Esophagus (tissue), 2 donors: ENCODE results near the gene ZGPAT. TPM values are rescaled to one million over a fixed set of nuclear protein-coding genes. Genes with fewer than 3 reads are reported as not detected.

ENCODE experiments used
- H3K27ac ChIP-seq, 2 donors: one replicate each; pipeline ENCODE4 v1.5.1; 2013; ENCODE audit warnings: low read depth in 2 of 2, mild to moderate bottlenecking in 2 of 2, inconsistent platforms in 1 of 2, low read length in 1 of 2, moderate library complexity in 1 of 2
- H3K27me3 ChIP-seq, 2 donors: one replicate each; pipeline ENCODE4 v1.6.1; 2013; ENCODE audit warnings: low read length in 2 of 2, control low read depth in 1 of 2, mild to moderate bottlenecking in 1 of 2; ENCODE audit not compliant: insufficient read depth in 2 of 2, control insufficient read depth in 1 of 2
- H3K36me3 ChIP-seq, 2 donors: one replicate each; pipeline ENCODE4 v1.6.1; 2013; ENCODE audit warnings: low read length in 1 of 2; ENCODE audit not compliant: control insufficient read depth in 2 of 2, insufficient read depth in 2 of 2
- H3K4me1 ChIP-seq, 2 donors: one replicate each; pipeline ENCODE4 v1.6.1; 2013; ENCODE audit warnings: low read length in 1 of 2; ENCODE audit not compliant: control insufficient read depth in 2 of 2, insufficient read depth in 2 of 2
- H3K4me3 ChIP-seq, 2 donors: one replicate each; pipeline ENCODE4 v1.5.1; 2013; ENCODE audit warnings: low read length in 2 of 2, mild to moderate bottlenecking in 2 of 2, low read depth in 1 of 2, moderate library complexity in 1 of 2
- H3K9me3 ChIP-seq, 2 donors: one replicate each; pipeline ENCODE4 v1.6.1; 2013; ENCODE audit warnings: mild to moderate bottlenecking in 2 of 2, low read depth in 1 of 2, low read length in 1 of 2, moderate library complexity in 1 of 2; ENCODE audit not compliant: control insufficient read depth in 2 of 2, insufficient read depth in 1 of 2
- WGBS, 2 donors: extraction: QIAGEN DNeasy Blood & Tissue Kit; methylation state at CpG; one replicate each; pipeline ENCODE4 v1.1.7; 2013; 5-methylcytosine and 5-hydroxymethylcytosine counted together
- polyA plus RNA-seq, 2 donors: library from polyadenylated mRNA; stranded (reverse); fragments of 200-250 nt; gene quantifications; one replicate each; pipeline ENCODE4 v1.2.3, GENCODE V29; 2013
- donor health status: healthy with polysubstance abuse.
- donor health status: Bipolar disorder and iron deficiency.

Gene ZGPAT
- polyA plus RNA-seq, 2 donors: 24.4 to 38.9 TPM

DNA sequence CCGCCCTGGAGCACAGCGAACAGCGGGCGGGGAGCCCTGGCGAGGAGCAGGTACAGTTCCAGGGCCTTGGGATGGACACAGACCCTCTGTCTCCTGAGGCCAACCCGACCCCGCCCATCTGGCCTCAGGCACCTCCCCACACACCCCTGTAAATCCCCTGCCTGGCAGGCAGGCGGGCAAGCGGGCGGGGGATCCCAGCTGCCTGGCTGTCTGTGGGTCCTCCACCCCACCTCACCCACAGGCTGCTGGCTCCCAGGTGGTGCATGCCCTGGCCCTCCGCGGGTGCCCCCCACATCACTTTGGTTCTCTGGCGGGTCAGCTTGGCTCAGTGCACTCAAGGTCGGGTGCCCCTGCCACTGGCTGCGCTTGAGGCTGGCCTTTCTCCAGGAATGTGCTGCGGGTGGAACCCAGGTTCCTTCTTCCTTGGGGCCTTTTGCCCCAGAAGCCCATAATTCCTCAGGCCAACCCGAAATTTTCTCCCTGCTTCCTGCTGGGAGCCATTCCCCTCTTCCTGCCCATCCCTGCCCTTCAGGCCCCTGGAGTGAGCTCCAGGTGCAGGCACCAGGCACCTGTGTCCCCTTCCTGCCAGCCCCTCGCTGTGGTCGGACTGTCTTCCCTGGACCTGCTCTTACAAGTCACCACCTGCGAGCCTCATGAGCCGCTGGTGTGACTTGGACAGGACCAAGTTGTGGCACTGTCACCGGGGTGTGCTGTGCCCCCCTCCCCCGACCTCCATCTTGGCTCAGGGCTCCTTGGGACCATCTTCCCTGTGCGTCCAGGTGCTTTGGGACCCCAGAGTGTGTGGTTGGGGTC lies 16.7 kb upstream of the ZGPAT start:
- Histone ChIP-seq H3K36me3 (peaks cover 0 to 3% of the 10 kb centered on the region in 2 donors), H3K4me1 (peaks cover 12 to 33% of the 10 kb centered on the region in 2 donors), H3K4me3 (peak overlapping the region in 1 of 2 donors; percentile 4)

DNA sequence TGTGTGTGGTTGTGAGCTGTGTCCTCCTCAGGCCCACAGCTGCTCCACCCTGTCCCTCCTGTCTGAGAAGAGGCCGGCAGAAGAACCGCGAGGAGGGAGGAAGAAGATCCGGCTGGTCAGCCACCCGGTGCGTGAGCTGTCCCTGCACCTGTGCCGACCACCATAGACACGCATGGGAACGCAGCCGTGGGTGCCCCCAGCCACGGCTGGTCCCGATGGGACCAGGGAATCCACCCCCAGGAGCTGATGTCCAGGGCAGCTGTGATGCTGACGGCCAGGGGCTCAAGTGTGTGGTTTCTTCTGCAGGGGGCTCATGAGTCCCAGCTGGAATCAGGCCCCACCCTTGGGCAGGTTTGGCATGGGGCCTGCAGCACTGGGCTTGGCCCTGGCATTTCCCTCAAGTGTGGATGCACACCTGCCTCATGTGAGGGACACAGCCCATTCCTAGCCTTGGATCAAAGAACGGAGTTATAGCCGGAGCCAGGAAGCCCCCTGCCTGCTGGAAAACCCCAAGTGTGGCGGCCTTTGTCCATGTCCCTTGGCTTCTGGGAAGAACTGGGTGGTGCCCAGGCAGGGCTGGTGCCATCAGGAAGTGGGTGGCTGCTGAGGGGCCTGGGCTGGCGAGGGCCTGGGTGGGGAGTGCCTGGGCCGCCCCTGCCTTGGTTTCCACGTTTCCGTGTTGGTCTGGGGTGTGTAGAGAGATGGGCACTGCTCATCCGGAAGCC lies 16.0 kb upstream of the ZGPAT start:
- peaks cover 13 to 36% of the 10 kb centered on the region in 2 donors for H3K4me1 ChIP-seq
- WGBS, 2 donors: 60 to 68% methylated on average over 19 to 21 of the region's 21 CpGs
- peaks cover 0 to 3% of the 10 kb centered on the region in 2 donors for H3K36me3 ChIP-seq
- H3K27ac ChIP-seq: peak overlapping the region; percentile 11
- H3K27me3 ChIP-seq: no peaks in the 10 kb centered on the region
- H3K4me3 ChIP-seq: no peak overlapping the region
- no peaks in the 10 kb centered on the region for H3K9me3 ChIP-seq

More for the DNA sequence above, 16.7 kb upstream of the ZGPAT start:
- no peaks in the 10 kb centered on the region for H3K9me3 ChIP-seq
- no peaks in the 10 kb centered on the region for H3K27me3 ChIP-seq
- peak overlapping the region in 1 of 2 donors; percentile 45 for H3K27ac ChIP-seq
- 51 to 61% methylated on average over 23 to 24 of the region's 24 CpGs for WGBS, 2 donors

DNA sequence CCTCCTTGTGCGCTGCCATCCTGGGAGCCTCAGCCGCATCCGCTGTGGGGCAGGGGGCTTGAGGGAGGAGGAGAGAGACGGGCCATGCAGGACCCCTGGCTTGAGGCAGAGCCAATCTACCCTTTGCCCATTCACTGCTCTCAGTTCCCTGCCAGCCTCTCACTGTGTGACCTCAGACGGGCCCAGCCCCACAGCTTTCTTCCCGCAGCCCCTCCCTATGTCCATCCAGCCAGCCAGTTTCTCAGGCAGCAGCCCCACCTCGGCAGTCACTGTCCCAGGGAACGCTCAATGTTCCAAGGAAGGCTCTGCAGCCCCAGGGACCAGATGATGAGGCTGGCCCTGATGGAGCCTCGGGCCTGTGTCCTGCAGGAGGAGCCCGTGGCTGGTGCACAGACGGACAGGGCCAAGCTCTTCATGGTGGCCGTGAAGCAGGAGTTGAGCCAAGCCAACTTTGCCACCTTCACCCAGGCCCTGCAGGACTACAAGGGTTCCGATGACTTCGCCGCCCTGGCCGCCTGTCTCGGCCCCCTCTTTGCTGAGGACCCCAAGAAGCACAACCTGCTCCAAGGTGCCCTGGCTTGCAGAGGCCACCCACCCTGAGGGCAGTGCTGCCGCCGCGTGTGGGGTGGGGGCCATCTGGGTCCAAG lies 15.3 kb upstream of the ZGPAT start:
- H3K27ac ChIP-seq: peak overlapping the region; percentile 11 to 16
- peaks cover 0 to 3% of the 10 kb centered on the region in 2 donors for H3K36me3 ChIP-seq
- H3K9me3 ChIP-seq: no peaks in the 10 kb centered on the region
- H3K27me3 ChIP-seq: no peaks in the 10 kb centered on the region
- H3K4me1 ChIP-seq: peaks cover 13 to 37% of the 10 kb centered on the region in 2 donors
- H3K4me3 ChIP-seq: no peak overlapping the region
- 66 to 69% methylated on average over 20 of the region's 20 CpGs for WGBS, 2 donors

DNA sequence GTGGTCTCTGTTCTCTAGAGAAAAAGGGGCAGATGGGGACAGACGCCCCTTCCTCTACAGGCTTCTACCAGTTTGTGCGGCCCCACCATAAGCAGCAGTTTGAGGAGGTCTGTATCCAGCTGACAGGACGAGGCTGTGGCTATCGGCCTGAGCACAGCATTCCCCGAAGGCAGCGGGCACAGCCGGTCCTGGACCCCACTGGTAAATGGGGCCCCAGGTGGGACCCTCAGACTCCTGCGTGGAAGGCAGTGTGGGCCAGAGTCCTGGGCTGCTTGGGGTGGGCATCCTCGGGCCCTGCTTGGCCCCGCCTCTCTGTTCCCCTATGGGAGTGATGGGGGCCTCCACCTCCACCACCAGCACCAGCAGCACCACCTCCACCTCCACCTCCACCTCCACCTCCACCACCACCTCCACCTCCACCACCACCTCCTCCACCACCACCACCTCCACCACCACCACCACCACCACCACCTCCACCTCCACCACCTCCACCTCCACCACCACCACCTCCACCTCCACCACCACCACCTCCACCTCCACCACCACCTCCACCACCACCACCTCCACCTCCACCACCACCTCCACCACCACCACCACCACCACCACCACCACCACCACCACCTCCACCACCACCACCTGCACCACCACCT lies 14.6 kb upstream of the ZGPAT start:
- Histone ChIP-seq H3K9me3 (no peaks in the 10 kb centered on the region), H3K27me3 (no peaks in the 10 kb centered on the region), H3K27ac (no peak overlapping the region), H3K4me3 (no peak overlapping the region), H3K4me1 (peaks cover 13 to 39% of the 10 kb centered on the region in 2 donors), H3K36me3 (peaks cover 0 to 3% of the 10 kb centered on the region in 2 donors)
- WGBS, 2 donors: 89 to 91% methylated on average over 7 to 10 of the region's 10 CpGs

DNA sequence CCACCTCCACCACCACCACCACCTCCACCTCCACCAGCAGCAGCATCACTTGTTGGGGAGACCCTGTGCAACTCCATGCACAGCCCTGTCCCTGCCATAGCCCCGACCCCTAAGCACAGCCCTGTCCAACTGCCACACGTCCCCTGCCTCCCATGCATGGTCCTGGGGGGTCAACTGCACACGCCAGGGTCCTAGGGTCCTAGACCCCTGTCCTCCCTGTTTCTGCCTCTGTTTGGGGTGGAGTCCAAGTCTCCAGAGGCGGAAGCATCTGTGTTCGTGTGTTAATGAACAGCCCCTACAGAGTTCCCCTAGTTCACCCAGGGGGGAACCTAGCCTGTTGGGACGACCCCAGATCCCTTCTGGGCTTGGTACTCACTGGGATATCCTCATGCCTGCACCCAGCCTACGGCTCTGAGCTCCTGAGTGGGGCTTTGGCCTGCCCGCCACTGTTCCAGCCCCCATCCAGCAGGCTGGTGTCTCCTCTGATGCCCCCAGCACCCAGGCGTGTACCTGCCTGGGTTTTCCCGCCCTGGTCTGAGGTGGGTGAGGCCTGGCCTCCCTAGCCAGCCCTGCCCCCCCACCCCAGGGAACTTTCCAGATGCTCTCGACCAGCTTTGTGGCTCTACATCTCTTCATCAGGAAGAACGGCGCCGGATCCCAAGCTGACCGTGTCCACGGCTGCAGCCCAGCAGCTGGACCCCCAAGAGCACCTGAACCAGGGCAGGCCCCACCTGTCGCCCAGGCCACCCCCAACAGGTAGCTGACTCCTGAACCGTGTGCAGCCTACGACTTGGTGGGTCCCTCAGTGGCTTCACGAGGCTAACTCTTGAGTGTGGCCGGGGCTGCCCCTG lies 13.9 kb upstream of the ZGPAT start:
- Histone ChIP-seq H3K27me3 (no peaks in the 10 kb centered on the region), H3K4me3 (no peak overlapping the region), H3K36me3 (peaks cover 0 to 3% of the 10 kb centered on the region in 2 donors), H3K27ac (no peak overlapping the region), H3K9me3 (no peaks in the 10 kb centered on the region), H3K4me1 (peaks cover 13 to 39% of the 10 kb centered on the region in 2 donors)
- 90 to 95% methylated on average over 20 to 21 of the region's 21 CpGs for WGBS, 2 donors

DNA sequence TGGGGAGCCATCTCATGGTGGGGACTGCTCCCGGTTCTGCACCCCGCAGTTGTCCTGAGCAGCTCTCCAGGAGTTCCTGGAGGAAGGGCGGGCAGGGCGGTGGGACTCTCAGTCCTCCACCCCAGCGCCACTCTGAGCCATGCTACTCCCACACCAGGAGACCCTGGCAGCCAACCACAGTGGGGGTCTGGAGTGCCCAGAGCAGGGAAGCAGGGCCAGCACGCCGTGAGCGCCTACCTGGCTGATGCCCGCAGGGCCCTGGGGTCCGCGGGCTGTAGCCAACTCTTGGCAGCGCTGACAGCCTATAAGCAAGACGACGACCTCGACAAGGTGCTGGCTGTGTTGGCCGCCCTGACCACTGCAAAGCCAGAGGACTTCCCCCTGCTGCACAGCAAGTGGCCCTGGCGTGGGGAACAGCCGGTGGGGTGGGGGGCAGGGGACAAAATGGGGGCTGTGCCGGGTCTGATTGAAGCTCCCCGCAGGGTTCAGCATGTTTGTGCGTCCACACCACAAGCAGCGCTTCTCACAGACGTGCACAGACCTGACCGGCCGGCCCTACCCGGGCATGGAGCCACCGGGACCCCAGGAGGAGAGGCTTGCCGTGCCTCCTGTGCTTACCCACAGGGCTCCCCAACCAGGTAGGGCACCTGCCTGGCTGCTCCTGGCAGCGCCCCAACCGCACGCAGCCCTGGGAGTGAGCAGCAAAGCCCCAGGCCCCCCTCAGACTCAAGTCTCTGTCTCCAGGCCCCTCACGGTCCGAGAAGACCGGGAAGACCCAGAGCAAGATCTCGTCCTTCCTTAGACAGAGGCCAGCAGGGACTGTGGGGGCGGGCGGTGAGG lies 13.0 kb upstream of the ZGPAT start:
- H3K4me3 ChIP-seq: no peak overlapping the region
- H3K27ac ChIP-seq: peak overlapping the region in 1 of 2 donors; percentile 19
- peaks cover 13 to 43% of the 10 kb centered on the region in 2 donors for H3K4me1 ChIP-seq
- no peaks in the 10 kb centered on the region for H3K27me3 ChIP-seq
- 59 to 79% methylated on average over 37 of the region's 37 CpGs for WGBS, 2 donors
- H3K36me3 ChIP-seq: peaks cover 0 to 3% of the 10 kb centered on the region in 2 donors
- H3K9me3 ChIP-seq: no peaks in the 10 kb centered on the region

DNA sequence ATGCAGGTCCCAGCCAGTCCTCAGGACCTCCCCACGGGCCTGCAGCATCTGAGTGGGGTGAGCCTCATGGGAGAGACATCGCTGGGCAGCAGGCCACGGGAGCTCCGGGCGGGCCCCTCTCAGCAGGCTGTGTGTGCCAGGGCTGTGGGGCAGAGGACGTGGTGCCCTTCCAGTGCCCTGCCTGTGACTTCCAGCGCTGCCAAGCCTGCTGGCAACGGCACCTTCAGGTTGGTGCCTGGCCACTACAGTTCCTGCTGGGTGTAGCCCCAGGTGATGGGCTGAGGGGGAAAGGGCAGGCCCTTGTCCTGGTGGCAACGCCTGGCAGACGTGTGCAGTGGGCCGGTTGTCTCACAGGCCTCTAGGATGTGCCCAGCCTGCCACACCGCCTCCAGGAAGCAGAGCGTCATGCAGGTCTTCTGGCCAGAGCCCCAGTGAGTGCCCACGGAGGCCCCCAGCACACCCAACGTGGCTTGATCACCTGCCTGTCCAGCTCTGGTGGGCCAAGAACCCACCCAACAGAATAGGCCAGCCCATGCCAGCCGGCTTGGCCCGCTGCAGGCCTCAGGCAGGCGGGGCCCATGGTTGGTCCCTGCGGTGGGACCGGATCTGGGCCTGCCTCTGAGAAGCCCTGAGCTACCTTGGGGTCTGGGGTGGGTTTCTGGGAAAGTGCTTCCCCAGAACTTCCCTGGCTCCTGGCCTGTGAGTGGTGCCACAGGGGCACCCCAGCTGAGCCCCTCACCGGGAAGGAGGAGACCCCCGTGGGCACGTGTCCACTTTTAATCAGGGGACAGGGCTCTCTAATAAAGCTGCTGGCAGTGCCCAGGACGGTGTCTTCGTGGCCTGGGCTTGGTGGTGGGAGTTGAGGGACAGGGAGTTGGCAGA lies 12.2 kb upstream of the ZGPAT start:
- H3K27ac ChIP-seq: peak overlapping the region in 1 of 2 donors; percentile 43
- peaks cover 13 to 42% of the 10 kb centered on the region in 2 donors for H3K4me1 ChIP-seq
- H3K36me3 ChIP-seq: peaks cover 0 to 3% of the 10 kb centered on the region in 2 donors

More for the DNA sequence above, 12.2 kb upstream of the ZGPAT start:
- Histone ChIP-seq H3K4me3 (no peak overlapping the region), H3K27me3 (no peaks in the 10 kb centered on the region), H3K9me3 (no peaks in the 10 kb centered on the region)
- WGBS, 2 donors: 45 to 65% methylated on average over 25 of the region's 25 CpGs
